DOHH2 (cell line): Measurements from ENCODE around the gene FBXL20.
"Not testable (repeated sequence)": the region's sequence is repeated elsewhere in the genome, so short reads cannot be mapped to it uniquely, and the experiment has no call there.

Source experiments
- EZH2phosphoT487 ChIP-seq: fragments of 200-600 bp; sonication (generic); IDR thresholded peaks from 2 replicates; pipeline ENCODE4 v1.6.1; 2017; ENCODE audit warnings: borderline replicate concordance, mild to moderate bottlenecking, antibody characterized with exemption, low read length, moderate library complexity, mixed read lengths
- TF ChIP-seq, protein P1 (sequence below): fragments of 200-600 bp; sonication (generic); IDR thresholded peaks from one replicate; pipeline ENCODE4 v1.5.1; 2014; ENCODE audit warnings: antibody characterized with exemption, mild to moderate bottlenecking, low read depth, low read length; ENCODE audit not compliant: poor library complexity, severe bottlenecking

DNA sequence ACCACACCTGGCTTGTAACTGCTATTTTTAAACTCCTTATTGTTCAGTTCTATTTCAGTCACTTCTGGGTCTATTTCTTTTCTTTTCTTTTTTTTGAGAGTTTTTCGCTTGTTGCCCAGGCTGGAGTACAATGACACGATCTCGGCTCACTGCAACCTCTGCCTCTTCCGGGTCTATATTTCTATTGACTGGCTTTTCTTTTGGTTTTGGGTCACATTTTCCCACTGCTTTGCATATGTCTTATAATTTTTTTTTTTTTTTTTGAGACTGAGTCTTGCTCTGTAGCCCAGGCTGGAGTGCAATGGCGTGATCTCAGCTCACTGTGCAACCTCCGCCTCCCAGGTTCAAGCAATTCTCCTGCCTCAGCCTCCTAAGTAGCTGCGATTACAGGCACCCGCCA is 108.9 kb downstream of the FBXL20 start:
- TF ChIP-seq EZH2phosphoT487, result not testable (repeated sequence)
- TF ChIP-seq, protein P1, sequence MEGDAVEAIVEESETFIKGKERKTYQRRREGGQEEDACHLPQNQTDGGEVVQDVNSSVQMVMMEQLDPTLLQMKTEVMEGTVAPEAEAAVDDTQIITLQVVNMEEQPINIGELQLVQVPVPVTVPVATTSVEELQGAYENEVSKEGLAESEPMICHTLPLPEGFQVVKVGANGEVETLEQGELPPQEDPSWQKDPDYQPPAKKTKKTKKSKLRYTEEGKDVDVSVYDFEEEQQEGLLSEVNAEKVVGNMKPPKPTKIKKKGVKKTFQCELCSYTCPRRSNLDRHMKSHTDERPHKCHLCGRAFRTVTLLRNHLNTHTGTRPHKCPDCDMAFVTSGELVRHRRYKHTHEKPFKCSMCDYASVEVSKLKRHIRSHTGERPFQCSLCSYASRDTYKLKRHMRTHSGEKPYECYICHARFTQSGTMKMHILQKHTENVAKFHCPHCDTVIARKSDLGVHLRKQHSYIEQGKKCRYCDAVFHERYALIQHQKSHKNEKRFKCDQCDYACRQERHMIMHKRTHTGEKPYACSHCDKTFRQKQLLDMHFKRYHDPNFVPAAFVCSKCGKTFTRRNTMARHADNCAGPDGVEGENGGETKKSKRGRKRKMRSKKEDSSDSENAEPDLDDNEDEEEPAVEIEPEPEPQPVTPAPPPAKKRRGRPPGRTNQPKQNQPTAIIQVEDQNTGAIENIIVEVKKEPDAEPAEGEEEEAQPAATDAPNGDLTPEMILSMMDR, result not testable (repeated sequence)
